CD14-positive monocyte (primary cell): ENCODE measurements around the gene VCP. TPM values are rescaled to one million over a fixed set of nuclear protein-coding genes. Genes with fewer than 3 reads are reported as not detected.

Experiments used
- DNase-seq, 3 donors: peaks; one replicate each; pipeline ENCODE4 v3.0.0-alpha.2; 2011 to 2022
- H2AFZ ChIP-seq: 2 replicates; pipeline ENCODE4 v1.6.0; 2012; ENCODE audit warnings: mild to moderate bottlenecking, low read depth, low read length, inconsistent platforms; ENCODE audit not compliant: insufficient read depth, poor library complexity, severe bottlenecking
- H3K27ac ChIP-seq, 2 donors: 1 replicate in 1 of 2; 2 replicates in 1 of 2; pipeline ENCODE4 v1.5.1; 2012 to 2013; ENCODE audit warnings: low read length in 2 of 2, control low read depth in 1 of 2, inconsistent platforms in 1 of 2, low read depth in 1 of 2, mild to moderate bottlenecking in 1 of 2
- H3K27me3 ChIP-seq, 2 donors: one replicate each; pipeline versions ENCODE4 v1.6.0 to v1.6.1; 2011 to 2013; ENCODE audit warnings: low read length in 2 of 2; ENCODE audit not compliant: control insufficient read depth in 2 of 2, insufficient read depth in 2 of 2
- H3K36me3 ChIP-seq, 2 donors: replicated peaks in 1 of 2; 1 replicate in 1 of 2; 2 replicates in 1 of 2; pipeline versions ENCODE4 v1.5.1 to v1.6.1; 2012 to 2013; ENCODE audit warnings: low read length in 2 of 2, control low read depth in 1 of 2, inconsistent platforms in 1 of 2, mild to moderate bottlenecking in 1 of 2; ENCODE audit not compliant: insufficient read depth in 2 of 2, control insufficient read depth in 1 of 2
- H3K4me1 ChIP-seq, 2 donors: 1 replicate in 1 of 2; 2 replicates in 1 of 2; pipeline versions ENCODE4 v1.5.1 to v1.6.1; 2012 to 2013; ENCODE audit warnings: low read length in 2 of 2, control low read depth in 1 of 2, inconsistent platforms in 1 of 2, mild to moderate bottlenecking in 1 of 2, moderate library complexity in 1 of 2; ENCODE audit not compliant: insufficient read depth in 2 of 2, control insufficient read depth in 1 of 2
- H3K4me2 ChIP-seq: replicated peaks from 2 replicates; pipeline ENCODE3; 2012; ENCODE audit warnings: low read length, moderate library complexity, mild to moderate bottlenecking; ENCODE audit not compliant: poor library complexity, severe bottlenecking; ENCODE audit errors: extremely low read depth
- H3K4me3 ChIP-seq, 3 experiments: fragments of 200-600 bp in 1 of 3; sonication (generic) in 1 of 3; replicated peaks in 1 of 3; 1 replicate in 2 of 3; 2 replicates in 1 of 3; pipeline ENCODE4 v1.5.1; 2011 to 2013; ENCODE audit warnings: low read length in 3 of 3, mild to moderate bottlenecking in 3 of 3, control low read depth in 2 of 3, low read depth in 2 of 3, inconsistent platforms in 1 of 3, moderate library complexity in 1 of 3
- H3K79me2 ChIP-seq: 2 replicates; pipeline ENCODE4 v1.6.0; 2012; ENCODE audit warnings: mild to moderate bottlenecking, control low read depth, inconsistent platforms, low read length, moderate library complexity; ENCODE audit not compliant: insufficient read depth
- H3K9ac ChIP-seq: 2 replicates; pipeline ENCODE4 v1.6.0; 2017; ENCODE audit warnings: low read length, mild to moderate bottlenecking; ENCODE audit not compliant: insufficient read depth, poor library complexity, severe bottlenecking
- H3K9me3 ChIP-seq, 2 donors: replicated peaks in 1 of 2; 1 replicate in 1 of 2; 2 replicates in 1 of 2; pipeline versions ENCODE4 v1.5.1 to v1.6.1; 2012 to 2013; ENCODE audit warnings: low read length in 2 of 2, control low read depth in 1 of 2; ENCODE audit not compliant: control insufficient read depth in 1 of 2, insufficient read depth in 1 of 2
- H4K20me1 ChIP-seq: 2 replicates; pipeline ENCODE4 v1.6.0; 2012; ENCODE audit warnings: mild to moderate bottlenecking, low read length, control low read depth, moderate library complexity; ENCODE audit not compliant: insufficient read depth
- H3K27ac Mint-ChIP-seq, 7 donors: one replicate each; pipeline ENCODE4 v1.8.0; 2020; ENCODE audit warnings: mild to moderate bottlenecking in 7 of 7, mixed read lengths in 7 of 7, moderate library complexity in 6 of 7, inconsistent platforms in 2 of 7
- H3K27me3 Mint-ChIP-seq, 3 donors: one replicate each; pipeline ENCODE4 v1.8.0; 2021 to 2022; ENCODE audit warnings: low read depth in 3 of 3, mild to moderate bottlenecking in 3 of 3, mixed read lengths in 3 of 3, moderate library complexity in 3 of 3, inconsistent platforms in 1 of 3
- H3K36me3 Mint-ChIP-seq, 2 donors: one replicate each; pipeline ENCODE4 v1.8.0; 2020; ENCODE audit warnings: mixed read lengths in 2 of 2, inconsistent platforms in 1 of 2, mild to moderate bottlenecking in 1 of 2
- H3K4me1 Mint-ChIP-seq: one replicate; pipeline ENCODE4 v1.8.0; 2020; ENCODE audit warnings: mild to moderate bottlenecking, mixed read lengths
- H3K4me3 Mint-ChIP-seq, 2 donors: one replicate each; pipeline ENCODE4 v1.8.0; 2020; ENCODE audit warnings: mild to moderate bottlenecking in 2 of 2, mixed read lengths in 2 of 2, moderate library complexity in 1 of 2
- H3K9me3 Mint-ChIP-seq, 7 donors: one replicate each; pipeline ENCODE4 v1.8.0; 2020 to 2022; ENCODE audit warnings: mixed read lengths in 7 of 7, mild to moderate bottlenecking in 6 of 7, moderate library complexity in 6 of 7, inconsistent platforms in 2 of 7
- WGBS: methylation state at CpG from one replicate; pipeline ENCODE4 v1.1.5; 2013; ENCODE audit warnings: missing lambda C conversion rate; ENCODE audit not compliant: insufficient coverage; 5-methylcytosine and 5-hydroxymethylcytosine counted together
- intact Hi-C, 2 donors: fragments of 100-400 bp; cut with micrococcal nuclease; formaldehyde crosslinking; loops; one replicate each; pipeline versions ENCODE4 v1.15.0 to v1.15.1; 2023
- polyA plus RNA-seq, 3 donors: library from polyadenylated mRNA; depleted of rRNA in 1 of 3; unstranded in 2 of 3; stranded (reverse) in 1 of 3; fragments of 300-500 nt in 2 of 3; fragments of >200 nt in 1 of 3; fragmentation: Illumina TruSeq in 2 of 3; gene quantifications; 1 replicate in 2 of 3; 2 replicates in 1 of 3; pipeline ENCODE4 v1.2.3, GENCODE V29; 2012 to 2021
- TF ChIP-seq, protein P1 (sequence below): fragments of 200-600 bp; IDR thresholded peaks from one replicate; pipeline ENCODE4 v1.8.0; 2022; ENCODE audit warnings: antibody characterized with exemption, mild to moderate bottlenecking

The VCP gene
- polyA plus RNA-seq, 3 donors, result 100 to 180 (median 130) TPM

GRCh38 chr9:35091536-35091935 lies 19.1 kb upstream of the VCP start:
- H3K4me1 ChIP-seq, result peaks cover 9 to 13% of the 10 kb centered on the region in 2 donors
- no peak overlapping the region for H3K4me3 ChIP-seq
- WGBS, result 98% methylated on average over 13 of the region's 17 CpGs
- no peak for DNase-seq
- intact Hi-C loops, result no loop called here
- Mint-ChIP-seq H3K4me1 (peaks cover 23% of the 10 kb centered on the region), H3K4me3 (no peak overlapping the region), H3K36me3 (peaks cover 64 to 72% of the 10 kb centered on the region in 2 donors), H3K9me3 (no peaks in the 10 kb centered on the region), H3K27me3 (no peaks in the 10 kb centered on the region), H3K27ac (no peak overlapping the region)
- no peak overlapping the region for H3K4me2 ChIP-seq
- H3K9me3 ChIP-seq, result no peaks in the 10 kb centered on the region
- peaks cover 64 to 78% of the 10 kb centered on the region in 2 donors for H3K36me3 ChIP-seq
- H3K27me3 ChIP-seq, result no peaks in the 10 kb centered on the region
- no peak overlapping the region for H3K27ac ChIP-seq
- H2AFZ ChIP-seq, result no peak overlapping the region
- TF ChIP-seq, protein P1, sequence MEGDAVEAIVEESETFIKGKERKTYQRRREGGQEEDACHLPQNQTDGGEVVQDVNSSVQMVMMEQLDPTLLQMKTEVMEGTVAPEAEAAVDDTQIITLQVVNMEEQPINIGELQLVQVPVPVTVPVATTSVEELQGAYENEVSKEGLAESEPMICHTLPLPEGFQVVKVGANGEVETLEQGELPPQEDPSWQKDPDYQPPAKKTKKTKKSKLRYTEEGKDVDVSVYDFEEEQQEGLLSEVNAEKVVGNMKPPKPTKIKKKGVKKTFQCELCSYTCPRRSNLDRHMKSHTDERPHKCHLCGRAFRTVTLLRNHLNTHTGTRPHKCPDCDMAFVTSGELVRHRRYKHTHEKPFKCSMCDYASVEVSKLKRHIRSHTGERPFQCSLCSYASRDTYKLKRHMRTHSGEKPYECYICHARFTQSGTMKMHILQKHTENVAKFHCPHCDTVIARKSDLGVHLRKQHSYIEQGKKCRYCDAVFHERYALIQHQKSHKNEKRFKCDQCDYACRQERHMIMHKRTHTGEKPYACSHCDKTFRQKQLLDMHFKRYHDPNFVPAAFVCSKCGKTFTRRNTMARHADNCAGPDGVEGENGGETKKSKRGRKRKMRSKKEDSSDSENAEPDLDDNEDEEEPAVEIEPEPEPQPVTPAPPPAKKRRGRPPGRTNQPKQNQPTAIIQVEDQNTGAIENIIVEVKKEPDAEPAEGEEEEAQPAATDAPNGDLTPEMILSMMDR, result no peak
- no peaks in the 10 kb centered on the region for H3K79me2 ChIP-seq
- no peak overlapping the region for H3K9ac ChIP-seq
- no peaks in the 10 kb centered on the region for H4K20me1 ChIP-seq

GRCh38 chr9:35089434-35089833 lies 17.0 kb upstream of the VCP start:
- Histone ChIP-seq H4K20me1 (no peaks in the 10 kb centered on the region), H3K79me2 (no peaks in the 10 kb centered on the region), H3K9me3 (no peaks in the 10 kb centered on the region), H3K4me2 (no peak overlapping the region), H3K4me1 (no peaks in the 10 kb centered on the region), H3K4me3 (no peak overlapping the region), H3K36me3 (peaks cover 64 to 79% of the 10 kb centered on the region in 2 donors), H3K27me3 (no peaks in the 10 kb centered on the region), H3K9ac (no peak overlapping the region), H2AFZ (no peak overlapping the region), H3K27ac (no peak overlapping the region)
- Mint-ChIP-seq H3K36me3 (peaks cover 61 to 71% of the 10 kb centered on the region in 2 donors), H3K9me3 (no peaks in the 10 kb centered on the region), H3K27ac (peak overlapping the region in 2 of 7 donors; percentile 54 to 75), H3K27me3 (no peaks in the 10 kb centered on the region), H3K4me1 (peaks cover 6% of the 10 kb centered on the region), H3K4me3 (no peak overlapping the region)
- intact Hi-C loops, result no loop called here
- no peak for DNase-seq
- WGBS, result 100% methylated on average over 2 of the region's 2 CpGs
- TF ChIP-seq, protein P1, result no peak
